RPMI7951 (cell line): ENCODE measurements around the gene DRAP1. TPM values are rescaled to one million over a fixed set of nuclear protein-coding genes. Genes with fewer than 3 reads are reported as not detected.
"Not testable (repeated sequence)": the region's sequence is repeated elsewhere in the genome, so short reads cannot be mapped to it uniquely, and the experiment has no call there.

Experiments used
- DNase-seq: peaks from one replicate; pipeline ENCODE4 v3.0.0-alpha.2; 2012; ENCODE audit warnings: low read depth
- total RNA-seq: library from RNA; depleted of rRNA; stranded (reverse); fragments of >200 nt; shearing (Covaris generic); gene quantifications from 2 replicates; pipeline ENCODE4 v1.2.3, GENCODE V29; 2014

Gene DRAP1
- total RNA-seq, 1 experiment from 2014 or later = 405 TPM

DNA sequence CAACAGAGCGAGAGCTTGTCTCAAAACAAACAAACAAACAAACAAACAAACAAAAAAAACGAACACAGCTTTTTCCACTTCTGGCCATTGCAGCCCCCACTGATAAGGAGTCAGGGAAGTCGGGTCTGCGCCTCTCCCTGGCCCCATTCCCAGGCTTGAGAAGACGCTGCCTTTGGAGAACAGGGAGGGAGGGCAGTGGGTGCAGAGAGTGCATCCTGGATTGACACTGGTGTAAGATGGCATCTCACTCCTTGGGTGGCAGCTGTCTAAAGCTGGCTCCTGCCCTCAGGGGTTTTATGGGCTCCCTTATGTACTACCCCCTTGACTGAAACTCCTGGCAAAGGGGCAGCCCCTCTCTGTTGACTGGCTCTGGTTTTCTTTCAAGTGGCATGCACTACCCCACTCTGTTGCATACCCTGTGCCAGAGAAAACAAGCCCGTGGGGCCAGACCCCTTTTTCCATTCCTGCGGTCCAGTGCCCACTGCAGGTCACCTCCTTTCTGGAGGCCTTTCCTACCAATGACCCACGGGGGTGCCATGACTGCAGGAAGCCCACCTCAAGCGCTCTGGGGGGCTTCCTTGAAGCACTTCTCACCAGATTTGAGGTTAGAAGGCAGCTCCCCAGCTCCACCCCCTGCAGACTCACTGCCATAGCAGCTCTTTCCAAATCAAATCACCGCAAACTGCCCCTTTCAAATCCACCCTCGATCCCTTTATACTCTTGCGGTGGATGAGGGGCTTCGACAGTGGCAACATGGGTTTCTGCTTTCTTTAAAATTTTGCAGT lies 12.7 kb downstream of the DRAP1 start:
- no peak for DNase-seq

- DNase-seq = peak; percentile 60
These were observed 13.3 kb downstream of the DRAP1 start for GRCh38 chr11:65932558-65932919.

- no peak for DNase-seq
These were observed 14.8 kb downstream of the DRAP1 start for GRCh38 chr11:65934014-65934413.

DNA sequence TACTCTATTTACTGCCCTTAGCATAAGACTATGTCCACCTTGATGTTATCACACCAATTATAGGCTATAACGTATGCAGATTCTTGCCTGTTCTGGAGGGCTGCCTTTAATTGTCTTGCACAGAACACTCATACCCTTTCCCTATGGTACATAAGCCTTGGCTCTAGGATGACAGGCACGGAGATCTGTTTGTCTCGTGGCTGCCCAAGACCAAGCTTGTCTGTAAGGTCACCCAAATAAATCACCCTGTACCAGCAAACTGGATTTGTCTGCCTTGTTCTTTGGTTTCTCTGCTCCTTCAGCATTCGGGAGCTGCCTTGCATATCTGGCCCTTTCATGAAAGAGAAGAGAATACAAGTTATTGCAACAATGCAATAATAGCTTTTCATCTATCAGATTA lies 18.5 kb downstream of the DRAP1 start:
- no peak for DNase-seq

DNA sequence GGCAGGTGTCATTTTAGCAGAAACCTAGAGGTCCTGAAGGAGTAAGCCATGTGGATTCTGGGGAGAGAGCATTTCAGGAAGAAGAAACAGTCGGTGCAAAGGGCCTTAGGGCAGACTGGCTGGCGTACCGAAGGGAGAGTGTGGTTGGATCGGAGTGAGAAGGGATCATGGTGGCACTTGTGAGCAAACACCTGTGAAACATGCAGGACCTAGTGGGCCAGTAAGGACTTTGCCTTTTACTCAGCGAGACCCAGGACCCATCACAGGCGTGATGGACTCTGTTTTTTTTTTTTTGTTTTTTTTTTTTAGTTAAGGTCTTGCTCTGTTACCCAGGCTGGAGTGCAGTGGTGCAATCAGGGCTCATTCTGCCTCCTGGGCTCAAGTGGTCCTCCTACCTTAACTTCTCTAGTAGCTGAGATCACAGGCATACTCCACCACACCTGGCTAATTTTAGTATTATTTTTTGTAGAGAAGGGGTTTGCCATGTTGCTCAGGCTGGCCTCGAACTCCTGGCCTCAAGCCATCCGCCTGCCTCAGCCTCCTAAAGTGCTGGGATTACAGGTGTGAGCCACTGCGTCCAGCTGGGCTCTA lies 22.6 kb downstream of the DRAP1 start:
- DNase-seq = no peak

- DNase-seq = no peak
These were observed 23.3 kb downstream of the DRAP1 start for GRCh38 chr11:65942531-65942930.

DNA sequence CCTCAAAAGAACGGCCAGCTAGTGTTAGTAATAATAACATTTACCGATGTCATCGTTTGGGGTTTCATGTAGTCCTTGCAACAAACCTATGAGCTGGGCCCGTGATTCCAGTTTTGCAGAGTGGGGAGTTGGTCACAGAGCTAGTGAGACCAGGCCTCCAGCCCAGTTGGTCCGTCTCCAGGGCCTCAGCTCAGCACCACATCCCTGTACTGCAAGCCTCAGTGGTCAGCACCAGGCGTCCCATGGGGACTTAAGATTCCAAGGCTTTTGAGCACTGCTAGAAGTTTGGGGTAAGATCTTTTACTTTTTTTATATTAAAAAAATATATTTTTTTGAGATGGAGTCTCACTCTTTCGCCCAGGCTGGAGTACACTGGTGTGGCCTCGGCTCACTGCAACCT lies 25.0 kb downstream of the DRAP1 start:
- no peak for DNase-seq

- DNase-seq = no peak
These were observed 25.5 kb downstream of the DRAP1 start for GRCh38 chr11:65944767-65945166.

- DNase-seq = no peak
These were observed 26.2 kb downstream of the DRAP1 start, which contains the start of gene TSGA10IP for GRCh38 chr11:65945430-65945911. Gene TSGA10IP, plus strand, starts transcription at chr11:65945480. Its CDS starts 196 bp downstream, at chr11:65945676.

GRCh38 chr11:65945941-65946558 lies 26.8 kb downstream of the DRAP1 start:
- DNase-seq = no peak

- no peak for DNase-seq
These were observed 27.4 kb downstream of the DRAP1 start for GRCh38 chr11:65946655-65947054.

GRCh38 chr11:65947133-65947532 lies 27.9 kb downstream of the DRAP1 start:
- no peak for DNase-seq

DNA sequence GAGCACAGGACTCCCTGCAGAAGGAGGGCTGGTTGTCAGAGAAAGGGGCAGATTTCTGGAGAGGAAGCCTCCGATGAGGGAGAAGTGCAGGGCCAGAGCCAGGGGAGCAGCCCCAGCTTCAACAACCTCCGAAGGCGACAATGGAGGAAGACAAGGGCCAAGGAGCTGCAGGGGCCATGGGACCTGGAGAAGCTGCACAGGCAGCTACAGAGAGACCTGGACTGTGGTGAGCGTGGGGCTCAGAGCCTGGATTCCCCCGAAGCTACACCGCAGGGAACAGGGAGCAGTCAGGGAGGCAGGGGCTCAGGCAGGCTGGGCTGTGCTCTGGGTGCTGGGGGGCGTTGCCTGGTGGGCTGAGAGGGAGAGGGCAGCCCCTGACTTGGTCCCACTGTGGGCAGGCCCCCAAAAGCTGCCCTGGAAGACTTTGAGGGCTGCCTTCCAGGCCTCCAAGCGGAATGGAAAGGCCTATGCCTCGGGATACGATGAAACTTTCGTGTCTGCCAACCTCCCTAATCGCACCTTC lies 28.4 kb downstream of the DRAP1 start:
- no peak for DNase-seq

DNA sequence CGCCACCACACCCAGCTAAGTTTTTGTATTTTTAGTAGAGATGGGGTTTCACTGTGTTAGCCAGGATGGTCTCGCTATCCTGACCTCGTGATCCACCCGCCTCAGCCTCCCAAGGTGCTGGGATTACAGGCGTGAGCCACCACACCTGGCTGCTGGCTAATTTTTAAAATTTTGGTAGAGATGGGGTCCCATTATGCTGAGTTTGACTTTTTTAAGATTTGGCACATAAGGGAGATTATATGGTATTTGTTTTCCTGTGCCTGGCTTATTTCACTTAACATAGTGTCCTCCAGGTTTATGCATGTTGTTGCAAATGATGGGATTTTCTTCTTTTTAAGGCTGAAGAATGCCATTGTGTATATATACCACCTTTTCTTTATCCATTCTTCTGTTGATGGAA lies 31.5 kb downstream of the DRAP1 start:
- not testable (repeated sequence) for DNase-seq

DNA sequence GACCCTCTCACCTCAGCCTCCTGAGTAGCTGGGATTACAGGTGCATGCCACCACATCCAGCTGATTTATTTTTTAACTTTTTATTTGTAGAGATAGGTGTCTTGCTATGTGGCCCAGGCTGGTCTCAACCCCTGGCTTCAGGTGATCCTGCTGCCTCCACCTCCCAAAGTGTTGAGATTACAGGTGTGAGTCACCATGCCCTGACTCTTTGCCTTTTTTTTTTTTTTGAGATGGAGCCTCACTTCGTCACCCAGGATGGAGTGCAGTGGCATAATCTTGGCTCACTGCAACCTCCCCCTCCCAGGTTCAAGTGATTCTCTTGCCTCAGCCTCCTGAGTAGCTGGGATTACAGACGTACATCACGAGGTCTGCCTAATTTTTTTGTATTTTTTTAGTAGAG lies 32.4 kb downstream of the DRAP1 start:
- not testable (repeated sequence) for DNase-seq

- no peak for DNase-seq
These were observed 32.9 kb downstream of the DRAP1 start for GRCh38 chr11:65952052-65952521.

- DNase-seq = no peak
These were observed 34.2 kb downstream of the DRAP1 start for GRCh38 chr11:65953471-65953870.

DNA sequence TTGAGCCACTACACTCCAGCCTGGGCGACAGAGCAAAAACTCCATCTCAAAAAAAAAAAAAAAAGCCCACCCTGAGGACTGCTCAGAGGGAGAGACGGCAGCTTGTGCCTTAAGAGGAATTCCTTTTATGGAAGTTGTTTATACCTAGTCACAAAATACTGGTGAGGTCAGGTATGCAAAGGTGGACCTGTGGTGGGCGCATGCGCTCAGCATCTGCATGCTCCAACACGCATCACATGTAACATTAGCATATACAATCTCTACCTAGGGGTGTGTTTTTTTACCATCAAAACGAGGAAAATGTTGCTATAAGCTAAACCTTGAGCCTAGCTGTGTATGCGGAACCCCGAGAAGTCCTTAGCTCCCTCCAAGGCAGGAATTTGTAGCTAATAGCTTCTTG lies 35.5 kb downstream of the DRAP1 start:
- no peak for DNase-seq

DNA sequence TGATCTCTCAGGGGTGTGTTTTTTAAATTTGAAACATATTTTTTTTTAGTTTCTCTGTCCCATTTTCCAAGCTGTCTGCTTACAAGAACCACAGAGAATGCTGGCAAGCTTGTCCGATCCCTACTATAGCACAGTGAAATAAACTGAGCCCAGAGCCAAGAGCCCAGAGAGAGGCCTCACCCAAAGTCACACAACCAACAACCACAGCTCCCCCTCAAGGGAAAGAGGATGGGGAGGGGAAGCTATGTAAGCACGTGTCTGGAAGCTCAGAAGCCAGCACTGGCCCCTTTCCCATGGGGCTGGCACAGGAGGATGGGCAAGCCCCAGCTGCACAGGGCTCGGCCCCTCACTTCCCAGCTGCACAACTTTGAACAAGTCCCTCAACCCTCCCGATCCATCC lies 39.1 kb downstream of the DRAP1 start:
- DNase-seq = peak; percentile 10

DNA sequence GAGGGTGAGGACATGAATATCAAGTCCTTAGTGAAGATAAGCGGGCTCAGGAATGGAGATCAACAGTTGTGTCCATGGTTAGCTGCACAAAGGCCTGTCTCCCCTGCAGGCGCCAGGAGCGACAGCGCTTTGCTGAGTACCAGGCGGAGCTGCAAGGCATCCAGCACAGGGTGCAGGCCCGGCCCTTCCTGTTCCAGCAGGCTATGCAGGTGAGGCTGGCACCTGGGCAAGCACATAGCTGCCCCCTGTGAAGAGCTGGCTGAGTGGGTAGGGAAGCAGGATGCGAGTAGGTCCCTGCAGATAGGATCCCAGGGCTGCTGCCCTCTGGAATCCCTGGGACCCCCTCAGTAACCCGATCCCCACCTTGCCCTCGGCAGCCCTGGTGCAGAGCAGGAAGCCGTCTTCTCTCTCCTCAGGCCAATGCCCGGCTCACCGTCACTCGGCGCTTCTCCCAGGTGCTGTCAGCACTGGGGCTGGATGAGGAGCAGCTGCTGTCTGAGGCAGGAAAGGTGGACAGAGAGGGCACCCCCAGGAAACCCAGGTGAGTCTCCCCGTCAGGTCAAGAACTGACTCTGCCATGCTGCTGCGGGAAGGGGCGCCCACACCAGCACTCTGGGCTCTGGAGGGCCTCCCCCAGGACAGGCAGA lies 39.7 kb downstream of the DRAP1 start:
- DNase-seq = no peak

DNA sequence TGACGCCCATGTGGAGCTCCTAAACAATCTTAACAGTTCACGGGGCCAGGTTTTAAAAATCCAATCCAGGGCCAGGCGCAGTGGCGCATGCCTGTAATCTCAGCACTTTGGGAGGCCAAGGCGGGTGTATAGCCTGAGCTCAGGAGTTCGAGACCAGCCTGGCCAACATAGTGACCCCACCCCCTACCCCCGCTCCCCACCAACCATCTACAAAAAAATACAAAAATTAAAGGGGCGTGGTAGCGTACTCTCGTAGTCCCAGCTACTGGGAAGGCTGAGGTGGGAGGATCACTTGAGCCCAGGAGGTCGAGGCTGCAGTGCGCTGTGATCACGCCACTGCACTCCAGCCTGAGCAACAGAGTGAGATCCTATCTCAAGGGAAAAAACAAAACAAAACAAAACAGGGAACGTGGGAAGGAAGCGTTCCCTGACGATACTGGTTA lies 41.6 kb downstream of the DRAP1 start:
- no peak for DNase-seq
